Measurements from ENCODE around the gene IDH3B. TPM values are rescaled to one million over a fixed set of nuclear protein-coding genes. Genes with fewer than 3 reads are reported as not detected.
A peak's percentile ranks its signal among the peaks of the same experiment; 100 is the strongest.

The IDH3B gene
- total RNA-seq (100 to 1,000 TPM; 112 to 135 TPM), total RNA-seq (62.8 to 99.0 reads per million in 2 donors)

DNA sequence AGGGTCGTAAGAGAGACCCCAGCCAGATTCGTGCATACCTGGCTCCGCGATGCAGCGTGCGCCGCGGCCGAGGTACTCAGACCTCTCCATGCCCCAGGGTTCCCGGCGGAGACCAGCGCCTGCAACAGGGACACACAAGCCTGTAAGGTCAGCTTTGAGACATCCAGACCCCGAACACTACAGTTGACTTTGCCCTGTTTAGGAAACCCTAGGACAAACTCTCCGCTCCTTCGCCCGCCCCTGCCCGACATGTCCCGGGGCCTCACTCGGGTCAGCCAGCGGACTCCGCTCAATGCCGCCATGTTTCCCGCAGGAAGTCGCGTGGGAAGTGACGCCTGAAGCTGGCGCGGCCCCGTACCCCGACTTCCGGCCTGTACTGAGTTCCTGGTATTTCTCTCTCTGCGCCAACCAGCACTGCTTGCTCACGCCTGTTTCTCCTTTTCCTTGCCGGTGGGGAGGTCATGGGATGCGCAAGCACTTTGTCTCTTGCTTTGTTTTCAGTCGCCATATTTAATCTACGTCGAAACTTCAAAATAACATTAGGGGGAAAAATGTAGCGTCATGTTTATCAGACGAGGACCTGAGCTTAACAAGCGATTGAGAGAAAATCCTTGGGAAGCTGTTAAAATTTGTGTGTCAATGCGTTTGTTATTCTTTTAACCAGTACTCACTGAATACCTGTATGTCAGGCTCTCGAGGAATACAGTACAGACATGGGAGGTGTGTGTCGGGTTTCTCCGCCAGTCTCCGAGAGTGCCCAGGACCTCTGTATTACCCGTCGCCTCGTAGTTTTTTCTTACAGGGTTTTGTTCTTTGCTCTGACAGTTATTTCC, at the start of gene IDH3B:
IDH3B (minus strand) TSS at position 330 of the 833 bp plus-strand sequence; CDS start at position 302, 28 bp downstream.
- Mint-ChIP-seq H3K4me3 (peak within 1 kb of the TSS; percentile 96), H3K36me3 (ENCODE audit: low read depth) (peaks cover 15% of the 10 kb centered on the region), H3K4me1 (peaks cover 31% of the 10 kb centered on the region), H3K27ac (peak within 1 kb of the TSS; percentile 97), H3K27me3 (peaks cover 10% of the 10 kb centered on the region)
- ATAC-seq (peak; percentile 99), DNase-seq (peak; percentile 78 to 84 (median 81))
- H3K9me3 ChIP-seq (ENCODE audit: control insufficient read depth, low read length, poor library complexity, severe bottlenecking) = no peaks in the 10 kb centered on the region

- H3K27ac Mint-ChIP-seq = no peak overlapping the region
- ATAC-seq (peak; percentile 69), DNase-seq (no peak)
- no peaks in the 10 kb centered on the region for H3K9me3 ChIP-seq (ENCODE audit: control insufficient read depth, low read length, poor library complexity, severe bottlenecking)
- peaks cover 6% of the 10 kb centered on the region for H3K27me3 Mint-ChIP-seq
- no peaks in the 10 kb centered on the region for H3K36me3 Mint-ChIP-seq (ENCODE audit: low read depth)
- H3K4me3 Mint-ChIP-seq = no peak overlapping the region
- no peaks in the 10 kb centered on the region for H3K4me1 Mint-ChIP-seq
These were observed 49.3 kb upstream of the IDH3B start for GRCh38 chr20:2713285-2713684.

GRCh38 chr20:2709205-2709981, 45.4 kb upstream of the IDH3B start:
- H3K4me1 Mint-ChIP-seq = no peaks in the 10 kb centered on the region
- H3K27me3 Mint-ChIP-seq = peaks cover 21% of the 10 kb centered on the region
- DNase-seq (no peak), ATAC-seq (no peak)
- H3K27ac Mint-ChIP-seq = no peak overlapping the region
- H3K9me3 ChIP-seq (ENCODE audit: control insufficient read depth, low read length, poor library complexity, severe bottlenecking) = no peaks in the 10 kb centered on the region
- no peak overlapping the region for H3K4me3 Mint-ChIP-seq
- H3K36me3 Mint-ChIP-seq (ENCODE audit: low read depth) = peaks cover 2% of the 10 kb centered on the region

GRCh38 chr20:2708665-2709064, 44.6 kb upstream of the IDH3B start:
- Mint-ChIP-seq H3K4me3 (no peak overlapping the region), H3K27ac (no peak overlapping the region), H3K36me3 (ENCODE audit: low read depth) (peaks cover 3% of the 10 kb centered on the region), H3K4me1 (no peaks in the 10 kb centered on the region), H3K27me3 (peaks cover 22% of the 10 kb centered on the region)
- DNase-seq = no peak
- H3K9me3 ChIP-seq (ENCODE audit: control insufficient read depth, low read length, poor library complexity, severe bottlenecking) = no peaks in the 10 kb centered on the region
- ATAC-seq = no peak

GRCh38 chr20:2708073-2708415, 44.0 kb upstream of the IDH3B start:
- H3K4me1 Mint-ChIP-seq = no peaks in the 10 kb centered on the region

DNA sequence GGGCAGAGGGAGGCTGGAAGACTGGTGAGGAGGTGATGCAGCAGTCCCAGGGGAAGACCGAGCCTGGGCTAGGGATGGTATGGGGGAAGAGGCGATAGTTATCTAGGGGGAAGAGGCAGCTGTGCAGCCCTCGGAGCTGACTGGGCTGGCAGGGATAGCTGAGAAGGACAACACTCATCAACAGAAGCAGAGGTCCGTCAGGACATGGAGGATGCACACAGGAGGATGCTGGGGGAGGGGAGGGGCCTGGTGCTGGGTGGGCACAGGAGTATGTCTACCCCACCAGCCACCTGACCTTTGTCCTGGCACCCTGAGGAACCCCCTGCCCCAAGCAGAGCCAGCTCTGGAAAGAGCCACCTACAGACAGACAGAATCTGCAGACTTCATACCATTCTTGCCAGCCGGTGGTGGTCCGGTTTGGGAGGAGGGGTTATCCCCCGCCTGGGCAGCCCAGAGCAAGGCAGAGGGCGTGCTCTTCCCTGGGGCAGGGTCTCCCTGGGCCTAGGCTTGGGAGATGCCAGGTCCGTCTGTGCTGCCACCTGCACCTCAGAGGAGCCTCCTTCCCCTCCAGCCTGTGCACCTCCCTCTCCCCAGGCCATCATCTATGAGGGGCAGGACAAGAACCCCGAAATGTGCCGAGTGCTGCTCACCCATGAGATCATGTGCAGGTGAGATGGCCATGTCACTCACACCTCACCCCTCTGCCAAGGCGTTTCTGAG, 43.5 kb upstream of the IDH3B start:
- DNase-seq (no peak), ATAC-seq (no peak)
- H3K4me3 Mint-ChIP-seq = no peak overlapping the region
- H3K9me3 ChIP-seq (ENCODE audit: control insufficient read depth, low read length, poor library complexity, severe bottlenecking) = no peaks in the 10 kb centered on the region
- H3K36me3 Mint-ChIP-seq (ENCODE audit: low read depth) = peaks cover 3% of the 10 kb centered on the region
- peaks cover 22% of the 10 kb centered on the region for H3K27me3 Mint-ChIP-seq
- H3K27ac Mint-ChIP-seq = no peak overlapping the region
- no peaks in the 10 kb centered on the region for H3K4me1 Mint-ChIP-seq

More at GRCh38 chr20:2708073-2708415, 44.0 kb upstream of the IDH3B start:
- DNase-seq = no peak
- H3K36me3 Mint-ChIP-seq (ENCODE audit: low read depth) = peaks cover 3% of the 10 kb centered on the region
- H3K9me3 ChIP-seq (ENCODE audit: control insufficient read depth, low read length, poor library complexity, severe bottlenecking) = no peaks in the 10 kb centered on the region
- no peak overlapping the region for H3K27ac Mint-ChIP-seq
- H3K4me3 Mint-ChIP-seq = no peak overlapping the region
- H3K27me3 Mint-ChIP-seq = peaks cover 22% of the 10 kb centered on the region
- no peak for ATAC-seq

DNA sequence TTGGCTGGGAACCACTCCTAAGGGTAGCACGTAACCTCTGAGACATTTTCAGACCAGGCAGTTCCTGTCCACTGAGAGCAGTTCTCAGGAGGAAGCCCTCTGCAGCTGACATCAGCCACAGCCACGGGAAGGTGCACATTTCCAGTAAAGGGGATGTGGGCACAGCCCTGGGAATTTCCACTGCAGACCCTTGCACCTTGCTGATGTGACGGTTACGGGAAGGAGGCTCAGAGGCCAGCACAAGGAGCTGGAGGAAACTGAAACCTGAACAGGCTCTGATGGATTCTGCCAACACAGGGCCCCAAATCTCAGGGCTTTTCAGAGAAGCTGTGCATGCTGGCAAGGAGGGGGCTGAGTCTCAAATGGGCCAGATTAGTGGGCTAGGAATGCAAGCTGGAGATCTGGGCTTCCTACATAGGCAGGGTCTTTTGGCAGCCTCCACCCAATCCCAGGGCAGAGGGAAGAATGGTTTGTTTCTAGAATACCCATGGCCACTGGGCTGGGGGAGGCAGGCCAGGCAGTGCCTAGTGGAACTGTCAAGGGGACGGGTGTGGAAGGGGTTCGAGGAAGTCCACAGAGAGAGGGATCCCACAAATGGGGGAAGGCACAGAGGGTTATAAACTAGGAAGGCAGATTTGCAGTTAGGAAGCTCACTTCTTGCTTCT, 42.8 kb upstream of the IDH3B start:
- Mint-ChIP-seq H3K4me3 (peak overlapping the region; percentile 19), H3K36me3 (ENCODE audit: low read depth) (peaks cover 3% of the 10 kb centered on the region), H3K4me1 (no peaks in the 10 kb centered on the region), H3K27ac (no peak overlapping the region), H3K27me3 (peaks cover 22% of the 10 kb centered on the region)
- H3K9me3 ChIP-seq (ENCODE audit: control insufficient read depth, low read length, poor library complexity, severe bottlenecking) = no peaks in the 10 kb centered on the region
- no peak for ATAC-seq
- DNase-seq = no peak

DNA sequence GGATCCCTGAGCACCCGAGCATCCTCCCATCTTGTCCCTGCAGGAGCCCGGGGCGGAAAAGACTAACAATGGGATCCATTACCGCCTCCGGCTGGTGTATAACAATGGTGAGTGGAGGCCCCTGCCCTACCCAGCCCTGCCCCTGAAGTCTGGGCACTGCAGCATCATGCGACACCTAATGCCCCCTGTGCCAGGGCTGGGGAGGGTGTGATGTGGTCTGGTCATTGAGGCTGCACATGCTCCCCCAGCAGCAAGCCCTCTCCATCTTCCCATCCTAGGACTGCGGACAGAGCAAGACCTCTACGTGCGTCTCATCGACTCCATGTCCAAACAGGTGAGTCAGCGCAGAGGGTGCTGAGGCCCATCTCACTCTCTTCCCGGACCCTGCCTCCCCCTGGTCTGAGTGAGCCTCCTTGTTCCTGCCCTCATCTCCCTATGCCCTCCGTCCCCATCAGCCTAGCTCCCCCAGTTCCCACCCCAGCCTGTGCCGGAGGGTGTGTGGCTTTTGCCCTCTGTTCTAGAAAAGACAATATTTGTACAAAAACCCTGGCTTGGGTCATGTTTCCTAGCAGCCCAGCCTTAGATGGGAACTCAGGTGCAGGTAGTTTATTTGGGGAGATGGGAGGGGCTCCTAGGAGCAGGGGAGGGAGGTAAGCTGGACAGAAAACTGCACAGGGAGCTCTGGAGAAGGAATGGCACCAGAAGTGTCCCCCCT, 42.1 kb upstream of the IDH3B start:
- no peak for ATAC-seq
- peaks cover 3% of the 10 kb centered on the region for H3K36me3 Mint-ChIP-seq (ENCODE audit: low read depth)
- DNase-seq = no peak
- peaks cover 27% of the 10 kb centered on the region for H3K27me3 Mint-ChIP-seq
- no peak overlapping the region for H3K4me3 Mint-ChIP-seq
- no peaks in the 10 kb centered on the region for H3K9me3 ChIP-seq (ENCODE audit: control insufficient read depth, low read length, poor library complexity, severe bottlenecking)
- H3K27ac Mint-ChIP-seq = no peak overlapping the region
- no peaks in the 10 kb centered on the region for H3K4me1 Mint-ChIP-seq

GRCh38 chr20:2703716-2704475, 39.9 kb upstream of the IDH3B start:
- no peaks in the 10 kb centered on the region for H3K4me1 Mint-ChIP-seq
- H3K36me3 Mint-ChIP-seq (ENCODE audit: low read depth) = peaks cover 3% of the 10 kb centered on the region
- no peak overlapping the region for H3K27ac Mint-ChIP-seq

DNA sequence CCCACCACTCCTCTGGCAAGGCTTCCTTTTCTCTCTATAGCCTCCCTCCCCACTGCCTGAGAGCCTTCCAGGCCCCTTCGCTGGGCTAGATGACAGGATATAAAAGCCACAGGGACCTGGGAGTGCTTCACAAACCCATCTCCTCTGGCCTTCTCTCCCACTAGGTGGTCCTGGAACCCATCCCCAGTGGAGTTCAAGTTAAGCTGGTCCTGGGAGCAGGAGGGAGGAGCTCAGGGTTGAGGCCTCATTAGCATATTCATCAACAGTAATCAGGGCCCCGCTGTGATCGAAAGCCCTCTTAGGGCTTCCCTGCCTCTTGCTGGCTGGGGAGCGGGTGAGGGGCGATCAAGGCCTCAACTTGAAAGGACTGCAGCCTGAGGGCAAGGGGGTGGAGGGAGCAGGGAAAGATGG, 37.7 kb upstream of the IDH3B start:
- no peaks in the 10 kb centered on the region for H3K9me3 ChIP-seq (ENCODE audit: control insufficient read depth, low read length, poor library complexity, severe bottlenecking)
- Mint-ChIP-seq H3K4me3 (no peak overlapping the region), H3K36me3 (ENCODE audit: low read depth) (peaks cover 3% of the 10 kb centered on the region), H3K4me1 (no peaks in the 10 kb centered on the region), H3K27ac (no peak overlapping the region), H3K27me3 (peaks cover 32% of the 10 kb centered on the region)
- ATAC-seq (no peak), DNase-seq (no peak)

More at GRCh38 chr20:2703716-2704475, 39.9 kb upstream of the IDH3B start:
- Mint-ChIP-seq H3K27me3 (peaks cover 30% of the 10 kb centered on the region), H3K4me3 (no peak overlapping the region)
- H3K9me3 ChIP-seq (ENCODE audit: control insufficient read depth, low read length, poor library complexity, severe bottlenecking) = no peaks in the 10 kb centered on the region
- no peak for DNase-seq
- ATAC-seq = no peak

GRCh38 chr20:2700913-2701620, 37.1 kb upstream of the IDH3B start:
- no peaks in the 10 kb centered on the region for H3K4me1 Mint-ChIP-seq
- no peak overlapping the region for H3K4me3 Mint-ChIP-seq
- H3K36me3 Mint-ChIP-seq (ENCODE audit: low read depth) = peaks cover 3% of the 10 kb centered on the region
- peaks cover 38% of the 10 kb centered on the region for H3K27me3 Mint-ChIP-seq
- no peaks in the 10 kb centered on the region for H3K9me3 ChIP-seq (ENCODE audit: control insufficient read depth, low read length, poor library complexity, severe bottlenecking)
- DNase-seq (no peak), ATAC-seq (no peak)
- no peak overlapping the region for H3K27ac Mint-ChIP-seq
